Measurements from ENCODE around the gene SIRT3.

SIRT3 gene

DNA sequence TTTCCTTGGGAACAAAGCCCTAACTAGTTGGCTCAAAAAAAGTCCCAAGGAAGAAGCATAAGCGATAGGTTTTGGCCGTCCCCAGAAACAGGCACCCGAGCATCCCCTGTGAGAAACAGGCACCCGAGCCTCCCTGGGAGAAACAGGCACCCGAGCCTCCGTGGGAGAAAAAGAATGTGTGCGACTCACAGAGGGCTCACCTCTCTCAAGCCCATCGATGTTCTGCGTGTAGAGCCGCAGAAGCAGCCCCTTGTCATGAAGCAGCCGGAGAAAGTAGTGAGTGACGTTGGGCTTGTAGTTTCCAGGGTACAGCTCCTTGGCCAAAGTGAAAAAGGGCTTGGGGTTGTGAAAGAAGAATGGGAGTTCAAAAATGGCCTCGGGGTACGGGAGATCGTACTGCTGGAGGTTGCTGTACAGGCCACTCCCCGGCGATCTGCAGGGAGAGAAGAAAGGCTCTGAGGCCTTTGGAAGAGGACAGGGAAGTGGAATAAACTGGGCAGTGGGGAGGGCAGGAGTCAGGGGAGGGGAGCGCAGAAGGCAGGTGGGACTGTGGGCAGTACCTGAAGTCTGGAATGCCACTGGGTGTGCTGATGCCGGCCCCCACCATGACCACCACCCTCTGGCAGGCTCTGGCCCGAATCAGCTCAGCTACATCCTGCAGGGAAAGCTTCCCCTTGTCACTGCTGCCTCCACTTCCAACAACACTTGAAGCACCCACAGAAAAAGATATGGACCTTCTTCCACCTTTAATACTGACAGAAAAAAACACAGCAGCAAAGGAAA is 3.2 kb downstream of the SIRT3 start:
- H3K27me3 ChIP-seq (ENCODE audit: insufficient read depth, poor library complexity, severe bottlenecking), result no peaks in the 10 kb centered on the region
- no peak overlapping the region for H3K27ac ChIP-seq (ENCODE audit: poor library complexity, severe bottlenecking)
- no peaks in the 10 kb centered on the region for H3K9me3 ChIP-seq (ENCODE audit: severe bottlenecking)
- H3K4me1 ChIP-seq (ENCODE audit: insufficient read depth, poor library complexity, severe bottlenecking), result peaks cover 3% of the 10 kb centered on the region
- TF ChIP-seq, protein P1, sequence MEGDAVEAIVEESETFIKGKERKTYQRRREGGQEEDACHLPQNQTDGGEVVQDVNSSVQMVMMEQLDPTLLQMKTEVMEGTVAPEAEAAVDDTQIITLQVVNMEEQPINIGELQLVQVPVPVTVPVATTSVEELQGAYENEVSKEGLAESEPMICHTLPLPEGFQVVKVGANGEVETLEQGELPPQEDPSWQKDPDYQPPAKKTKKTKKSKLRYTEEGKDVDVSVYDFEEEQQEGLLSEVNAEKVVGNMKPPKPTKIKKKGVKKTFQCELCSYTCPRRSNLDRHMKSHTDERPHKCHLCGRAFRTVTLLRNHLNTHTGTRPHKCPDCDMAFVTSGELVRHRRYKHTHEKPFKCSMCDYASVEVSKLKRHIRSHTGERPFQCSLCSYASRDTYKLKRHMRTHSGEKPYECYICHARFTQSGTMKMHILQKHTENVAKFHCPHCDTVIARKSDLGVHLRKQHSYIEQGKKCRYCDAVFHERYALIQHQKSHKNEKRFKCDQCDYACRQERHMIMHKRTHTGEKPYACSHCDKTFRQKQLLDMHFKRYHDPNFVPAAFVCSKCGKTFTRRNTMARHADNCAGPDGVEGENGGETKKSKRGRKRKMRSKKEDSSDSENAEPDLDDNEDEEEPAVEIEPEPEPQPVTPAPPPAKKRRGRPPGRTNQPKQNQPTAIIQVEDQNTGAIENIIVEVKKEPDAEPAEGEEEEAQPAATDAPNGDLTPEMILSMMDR (IDR thresholded peaks at IDR 0.05; ENCODE audit: poor library complexity, severe bottlenecking), result no peak
- ATAC-seq (ENCODE audit: low read depth) (no peak), DNase-seq (ENCODE audit: low spot score) (no peak)
- H3K36me3 ChIP-seq (ENCODE audit: low read depth), result peaks cover 9% of the 10 kb centered on the region
- no peak overlapping the region for H3K4me3 ChIP-seq (ENCODE audit: severe bottlenecking)

DNA sequence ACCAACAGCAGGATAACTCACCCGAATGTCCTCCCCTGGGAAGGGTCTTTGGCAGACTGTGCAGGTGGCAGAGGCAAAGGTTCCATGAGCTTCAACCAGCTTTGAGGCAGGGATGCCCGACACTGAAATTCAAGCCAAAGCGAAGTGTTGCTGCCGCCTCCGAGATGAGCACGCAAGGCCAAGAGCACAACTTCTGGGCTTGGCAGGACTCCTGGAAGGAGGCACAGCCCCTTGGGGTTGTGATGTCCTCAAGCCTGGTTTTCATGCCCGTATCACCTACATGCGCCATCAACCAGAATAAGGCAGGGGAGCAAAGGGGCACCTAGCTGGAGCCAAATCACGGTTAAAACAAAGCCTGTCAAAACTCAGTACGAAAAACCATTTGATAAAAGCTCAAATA is 5.7 kb downstream of the SIRT3 start:
- TF ChIP-seq, protein P1 (IDR thresholded peaks at IDR 0.05; ENCODE audit: poor library complexity, severe bottlenecking), result no peak
- Histone ChIP-seq H3K4me1 (ENCODE audit: insufficient read depth, poor library complexity, severe bottlenecking) (no peaks in the 10 kb centered on the region), H3K4me3 (ENCODE audit: severe bottlenecking) (no peak overlapping the region), H3K36me3 (ENCODE audit: low read depth) (peaks cover 8% of the 10 kb centered on the region), H3K9me3 (ENCODE audit: severe bottlenecking) (no peaks in the 10 kb centered on the region), H3K27ac (ENCODE audit: poor library complexity, severe bottlenecking) (no peak overlapping the region), H3K27me3 (ENCODE audit: insufficient read depth, poor library complexity, severe bottlenecking) (no peaks in the 10 kb centered on the region)
- ATAC-seq (ENCODE audit: low read depth) (no peak), DNase-seq (ENCODE audit: low spot score) (no peak)

DNA sequence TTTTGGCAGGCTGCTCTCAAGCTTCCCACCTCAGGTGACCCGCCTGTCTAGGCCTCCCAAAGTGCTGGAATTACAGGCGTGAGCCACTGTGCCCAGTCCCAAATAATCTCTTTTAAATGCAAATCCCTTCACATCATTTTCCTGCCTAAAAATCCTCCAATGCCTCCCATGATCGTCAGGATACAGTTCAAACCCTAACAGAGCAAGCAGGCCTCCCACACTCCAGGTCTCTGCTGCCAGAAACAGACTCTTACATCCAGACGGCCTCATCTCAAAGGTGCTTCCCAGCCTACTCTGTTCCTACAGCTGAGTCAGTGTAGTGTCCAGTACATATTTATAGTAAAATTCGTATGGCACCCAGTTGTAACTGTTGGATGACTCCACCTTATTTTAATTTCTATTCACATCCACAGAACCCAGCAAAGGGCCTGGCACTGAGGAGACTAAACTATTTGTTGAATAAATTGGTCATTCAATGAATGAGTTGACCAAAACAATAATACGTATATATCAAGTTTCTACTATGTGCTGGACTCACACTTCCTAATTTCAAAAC is 8.2 kb downstream of the SIRT3 start:
- H3K9me3 ChIP-seq (ENCODE audit: severe bottlenecking), result no peaks in the 10 kb centered on the region
- no peaks in the 10 kb centered on the region for H3K4me1 ChIP-seq (ENCODE audit: insufficient read depth, poor library complexity, severe bottlenecking)
- TF ChIP-seq, protein P1 (IDR thresholded peaks at IDR 0.05; ENCODE audit: poor library complexity, severe bottlenecking), result no peak
- DNase-seq (ENCODE audit: low spot score), result no peak
- H3K4me3 ChIP-seq (ENCODE audit: severe bottlenecking), result no peak overlapping the region
- H3K27ac ChIP-seq (ENCODE audit: poor library complexity, severe bottlenecking), result no peak overlapping the region
- H3K27me3 ChIP-seq (ENCODE audit: insufficient read depth, poor library complexity, severe bottlenecking), result no peaks in the 10 kb centered on the region
- peaks cover 8% of the 10 kb centered on the region for H3K36me3 ChIP-seq (ENCODE audit: low read depth)
- ATAC-seq (ENCODE audit: low read depth), result no peak

DNA sequence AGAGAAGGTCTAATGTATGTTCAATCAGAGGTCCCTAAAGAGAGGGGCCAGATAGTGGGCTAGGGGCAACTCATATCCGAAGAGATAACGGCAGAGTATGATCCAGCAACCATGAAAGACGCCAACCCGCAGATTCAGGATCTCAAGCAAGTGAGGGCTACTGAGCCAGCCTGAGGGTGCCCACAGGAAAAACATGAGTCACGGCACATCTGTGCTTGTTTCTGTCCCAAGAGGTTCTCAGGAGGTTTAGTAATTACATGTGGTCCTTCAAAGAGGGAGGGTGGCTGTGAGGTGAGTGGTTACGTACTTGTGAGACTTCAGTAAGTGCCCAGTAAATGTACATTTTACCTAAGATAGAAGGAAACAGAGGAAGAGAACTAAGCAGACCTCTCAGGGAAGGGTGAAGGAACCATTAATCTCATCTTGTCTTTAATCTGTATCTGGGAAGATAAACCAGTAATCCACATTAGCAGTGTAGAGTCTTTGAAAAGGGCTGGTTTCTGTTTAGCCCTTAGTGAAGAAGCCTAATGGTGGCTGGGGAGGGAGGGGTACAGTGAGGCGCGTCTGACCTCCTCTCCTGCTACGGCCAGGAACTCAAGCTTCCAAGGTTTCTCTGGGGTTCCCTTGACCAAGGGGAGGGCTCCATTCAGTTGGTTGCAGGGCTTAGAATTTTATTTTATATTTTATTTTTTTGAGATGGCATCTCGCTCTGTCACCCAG is 10.2 kb downstream of the SIRT3 start:
- peak; percentile 41; the same call in 2 of the 3 replicates for ATAC-seq (ENCODE audit: low read depth)
- Histone ChIP-seq H3K4me1 (ENCODE audit: insufficient read depth, poor library complexity, severe bottlenecking) (no peaks in the 10 kb centered on the region), H3K27me3 (ENCODE audit: insufficient read depth, poor library complexity, severe bottlenecking) (no peaks in the 10 kb centered on the region), H3K9me3 (ENCODE audit: severe bottlenecking) (no peaks in the 10 kb centered on the region), H3K27ac (ENCODE audit: poor library complexity, severe bottlenecking) (no peak overlapping the region), H3K4me3 (ENCODE audit: severe bottlenecking) (no peak overlapping the region), H3K36me3 (ENCODE audit: low read depth) (peaks cover 11% of the 10 kb centered on the region)
- TF ChIP-seq, protein P1 (IDR thresholded peaks at IDR 0.05; ENCODE audit: poor library complexity, severe bottlenecking), result no peak
- no peak for DNase-seq (ENCODE audit: low spot score)
